Liver (tissue), 3 donors: ENCODE data around the gene KIF26B.

ENCODE experiments used
- EGR1 ChIP-seq, 2 donors: IDR thresholded peaks; 2 replicates each; pipeline ENCODE4 v1.6.1; 2016 to 2018; ENCODE audit warnings: antibody characterized with exemption in 2 of 2, low read depth in 2 of 2
- HNF4G ChIP-seq: IDR thresholded peaks from 2 replicates; pipeline ENCODE4 v1.6.1; 2016; ENCODE audit warnings: antibody characterized with exemption
- NR2F2 ChIP-seq: IDR thresholded peaks from 2 replicates; pipeline ENCODE4 v1.6.1; 2016; ENCODE audit warnings: antibody characterized with exemption
- RAD21 ChIP-seq, 2 donors: IDR thresholded peaks; 2 replicates each; pipeline ENCODE4 v1.6.1; 2016; ENCODE audit warnings: antibody characterized with exemption in 2 of 2, mild to moderate bottlenecking in 2 of 2
- TAF1 ChIP-seq: conservative IDR thresholded peaks from 2 replicates; pipeline ENCODE4 v1.6.1; 2016; ENCODE audit warnings: antibody characterized with exemption, mild to moderate bottlenecking
- YY1 ChIP-seq: IDR thresholded peaks from 2 replicates; pipeline ENCODE4 v1.6.1; 2016; ENCODE audit warnings: antibody characterized with exemption, mild to moderate bottlenecking
- TF ChIP-seq, protein P1 (sequence below): fragments of 150-350 bp; IDR thresholded peaks from 2 replicates; pipeline ENCODE4 v1.5.1; 2017; ENCODE audit warnings: improper control_type of control experiment, low read depth, low read length; ENCODE audit not compliant: missing input control
- TF ChIP-seq, protein P2 (sequence below): IDR thresholded peaks from 2 replicates; pipeline ENCODE4 v1.6.1; 2016; ENCODE audit warnings: antibody characterized with exemption
- TF ChIP-seq, protein P3 (sequence below): IDR thresholded peaks from 2 replicates; pipeline ENCODE4 v1.6.1; 2016; ENCODE audit warnings: antibody characterized with exemption
- TF ChIP-seq, protein P4 (sequence below): IDR thresholded peaks from 2 replicates; pipeline ENCODE4 v1.6.1; 2016; ENCODE audit warnings: antibody characterized with exemption, mild to moderate bottlenecking
- donor health status: healthy.
- donor health status: healthy.

DNA sequence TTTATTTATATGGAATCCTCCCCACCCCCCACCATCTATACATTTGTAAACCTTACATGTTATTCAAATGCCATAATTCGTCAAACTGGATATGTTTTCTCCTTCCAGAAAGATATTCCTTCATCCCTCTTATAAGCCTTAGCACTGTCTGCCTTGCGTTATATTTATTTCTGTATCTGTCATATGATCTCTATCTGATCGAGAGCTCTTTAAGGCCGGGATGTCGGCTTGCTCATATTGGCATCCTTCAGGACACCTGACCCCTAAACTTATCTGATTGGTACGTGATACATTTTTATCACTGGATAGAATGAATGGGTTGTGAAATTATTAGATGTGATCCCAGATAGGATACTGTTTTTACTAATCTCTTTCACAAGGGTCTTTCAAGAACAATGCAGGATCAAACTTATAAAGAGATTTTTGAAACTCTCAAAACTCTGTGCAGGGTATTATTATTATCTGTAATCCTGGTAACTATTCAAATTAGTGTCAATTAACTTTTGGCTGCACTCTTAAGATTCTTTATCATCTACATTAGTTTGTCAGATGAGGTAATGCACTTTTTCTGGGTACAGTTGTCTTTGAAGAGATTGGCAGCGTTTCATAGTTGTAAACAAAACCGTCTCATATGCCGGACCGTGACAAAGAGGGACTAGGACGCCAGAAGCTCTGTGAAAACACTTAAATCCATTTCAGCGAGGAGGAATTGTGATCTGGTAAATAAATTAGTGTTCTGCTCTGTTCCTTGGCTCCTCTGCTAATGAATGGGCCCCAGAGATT lies 152.0 kb downstream of the KIF26B start:
- TF ChIP-seq, protein P1, sequence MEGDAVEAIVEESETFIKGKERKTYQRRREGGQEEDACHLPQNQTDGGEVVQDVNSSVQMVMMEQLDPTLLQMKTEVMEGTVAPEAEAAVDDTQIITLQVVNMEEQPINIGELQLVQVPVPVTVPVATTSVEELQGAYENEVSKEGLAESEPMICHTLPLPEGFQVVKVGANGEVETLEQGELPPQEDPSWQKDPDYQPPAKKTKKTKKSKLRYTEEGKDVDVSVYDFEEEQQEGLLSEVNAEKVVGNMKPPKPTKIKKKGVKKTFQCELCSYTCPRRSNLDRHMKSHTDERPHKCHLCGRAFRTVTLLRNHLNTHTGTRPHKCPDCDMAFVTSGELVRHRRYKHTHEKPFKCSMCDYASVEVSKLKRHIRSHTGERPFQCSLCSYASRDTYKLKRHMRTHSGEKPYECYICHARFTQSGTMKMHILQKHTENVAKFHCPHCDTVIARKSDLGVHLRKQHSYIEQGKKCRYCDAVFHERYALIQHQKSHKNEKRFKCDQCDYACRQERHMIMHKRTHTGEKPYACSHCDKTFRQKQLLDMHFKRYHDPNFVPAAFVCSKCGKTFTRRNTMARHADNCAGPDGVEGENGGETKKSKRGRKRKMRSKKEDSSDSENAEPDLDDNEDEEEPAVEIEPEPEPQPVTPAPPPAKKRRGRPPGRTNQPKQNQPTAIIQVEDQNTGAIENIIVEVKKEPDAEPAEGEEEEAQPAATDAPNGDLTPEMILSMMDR, result no peak
- TF ChIP-seq YY1 (no peak), TAF1 (no peak), NR2F2 (no peak), RAD21 (IDR thresholded peaks at IDR 0.05) (no peak), HNF4G (no peak), EGR1 (IDR thresholded peaks at IDR 0.05; ENCODE audit: low read depth in 2 of 2) (no peak)
- TF ChIP-seq, protein P2, sequence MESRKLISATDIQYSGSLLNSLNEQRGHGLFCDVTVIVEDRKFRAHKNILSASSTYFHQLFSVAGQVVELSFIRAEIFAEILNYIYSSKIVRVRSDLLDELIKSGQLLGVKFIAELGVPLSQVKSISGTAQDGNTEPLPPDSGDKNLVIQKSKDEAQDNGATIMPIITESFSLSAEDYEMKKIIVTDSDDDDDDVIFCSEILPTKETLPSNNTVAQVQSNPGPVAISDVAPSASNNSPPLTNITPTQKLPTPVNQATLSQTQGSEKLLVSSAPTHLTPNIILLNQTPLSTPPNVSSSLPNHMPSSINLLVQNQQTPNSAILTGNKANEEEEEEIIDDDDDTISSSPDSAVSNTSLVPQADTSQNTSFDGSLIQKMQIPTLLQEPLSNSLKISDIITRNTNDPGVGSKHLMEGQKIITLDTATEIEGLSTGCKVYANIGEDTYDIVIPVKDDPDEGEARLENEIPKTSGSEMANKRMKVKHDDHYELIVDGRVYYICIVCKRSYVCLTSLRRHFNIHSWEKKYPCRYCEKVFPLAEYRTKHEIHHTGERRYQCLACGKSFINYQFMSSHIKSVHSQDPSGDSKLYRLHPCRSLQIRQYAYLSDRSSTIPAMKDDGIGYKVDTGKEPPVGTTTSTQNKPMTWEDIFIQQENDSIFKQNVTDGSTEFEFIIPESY, result no peak
- TF ChIP-seq, protein P3, sequence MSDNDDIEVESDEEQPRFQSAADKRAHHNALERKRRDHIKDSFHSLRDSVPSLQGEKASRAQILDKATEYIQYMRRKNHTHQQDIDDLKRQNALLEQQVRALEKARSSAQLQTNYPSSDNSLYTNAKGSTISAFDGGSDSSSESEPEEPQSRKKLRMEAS, result no peak
- TF ChIP-seq, protein P4, sequence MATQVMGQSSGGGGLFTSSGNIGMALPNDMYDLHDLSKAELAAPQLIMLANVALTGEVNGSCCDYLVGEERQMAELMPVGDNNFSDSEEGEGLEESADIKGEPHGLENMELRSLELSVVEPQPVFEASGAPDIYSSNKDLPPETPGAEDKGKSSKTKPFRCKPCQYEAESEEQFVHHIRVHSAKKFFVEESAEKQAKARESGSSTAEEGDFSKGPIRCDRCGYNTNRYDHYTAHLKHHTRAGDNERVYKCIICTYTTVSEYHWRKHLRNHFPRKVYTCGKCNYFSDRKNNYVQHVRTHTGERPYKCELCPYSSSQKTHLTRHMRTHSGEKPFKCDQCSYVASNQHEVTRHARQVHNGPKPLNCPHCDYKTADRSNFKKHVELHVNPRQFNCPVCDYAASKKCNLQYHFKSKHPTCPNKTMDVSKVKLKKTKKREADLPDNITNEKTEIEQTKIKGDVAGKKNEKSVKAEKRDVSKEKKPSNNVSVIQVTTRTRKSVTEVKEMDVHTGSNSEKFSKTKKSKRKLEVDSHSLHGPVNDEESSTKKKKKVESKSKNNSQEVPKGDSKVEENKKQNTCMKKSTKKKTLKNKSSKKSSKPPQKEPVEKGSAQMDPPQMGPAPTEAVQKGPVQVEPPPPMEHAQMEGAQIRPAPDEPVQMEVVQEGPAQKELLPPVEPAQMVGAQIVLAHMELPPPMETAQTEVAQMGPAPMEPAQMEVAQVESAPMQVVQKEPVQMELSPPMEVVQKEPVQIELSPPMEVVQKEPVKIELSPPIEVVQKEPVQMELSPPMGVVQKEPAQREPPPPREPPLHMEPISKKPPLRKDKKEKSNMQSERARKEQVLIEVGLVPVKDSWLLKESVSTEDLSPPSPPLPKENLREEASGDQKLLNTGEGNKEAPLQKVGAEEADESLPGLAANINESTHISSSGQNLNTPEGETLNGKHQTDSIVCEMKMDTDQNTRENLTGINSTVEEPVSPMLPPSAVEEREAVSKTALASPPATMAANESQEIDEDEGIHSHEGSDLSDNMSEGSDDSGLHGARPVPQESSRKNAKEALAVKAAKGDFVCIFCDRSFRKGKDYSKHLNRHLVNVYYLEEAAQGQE, result no peak
